Measurements from ENCODE around the gene HS3ST6. TPM values are rescaled to one million over a fixed set of nuclear protein-coding genes. Genes with fewer than 3 reads are reported as not detected.

Gene HS3ST6
- total RNA-seq, 1 experiment from 2014 or later, result not detected

DNA sequence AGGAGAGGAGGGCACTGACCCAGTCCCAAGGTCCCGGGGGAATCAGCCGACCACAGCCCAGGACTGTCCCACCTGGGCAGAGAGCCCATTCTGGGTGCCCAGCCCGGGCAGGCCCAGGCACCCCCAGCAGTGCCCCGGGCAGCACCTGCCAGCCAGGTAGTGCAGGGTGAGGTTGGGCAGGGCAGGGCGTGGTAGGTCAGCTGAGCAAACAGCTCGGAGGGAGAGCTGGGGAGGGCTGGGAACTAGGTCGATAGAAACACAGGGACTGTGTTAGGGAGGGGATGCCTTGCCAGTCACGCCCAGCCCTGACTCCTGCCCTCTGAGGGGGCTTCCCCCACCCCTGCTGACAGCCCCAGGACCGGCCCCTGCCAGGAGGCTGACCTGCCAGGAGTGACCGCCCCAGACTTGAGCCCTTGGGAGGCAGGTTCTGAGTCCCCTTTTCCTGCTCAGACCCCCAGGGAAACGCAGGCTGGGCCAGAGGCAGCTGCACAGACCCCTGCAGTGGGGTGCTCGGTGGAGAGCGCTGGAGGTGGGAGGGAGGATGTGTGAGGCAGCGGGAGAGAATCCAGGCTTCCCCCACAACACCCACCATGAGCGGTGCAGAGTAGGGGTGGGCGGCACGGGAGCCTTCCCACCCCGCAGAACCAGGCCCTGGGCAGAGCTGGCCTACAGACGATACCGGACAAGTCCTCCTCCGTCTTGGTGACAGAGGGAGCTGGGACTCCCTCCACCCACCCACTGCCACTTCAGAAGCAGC lies 4.7 kb downstream of the HS3ST6 start:
- Histone ChIP-seq H3K27me3 (ENCODE audit: low read length) (peaks cover 14% of the 10 kb centered on the region), H2AFZ (ENCODE audit: low read length) (no peak overlapping the region)
- intact Hi-C loops (cut with micrococcal nuclease), result no loop called here

DNA sequence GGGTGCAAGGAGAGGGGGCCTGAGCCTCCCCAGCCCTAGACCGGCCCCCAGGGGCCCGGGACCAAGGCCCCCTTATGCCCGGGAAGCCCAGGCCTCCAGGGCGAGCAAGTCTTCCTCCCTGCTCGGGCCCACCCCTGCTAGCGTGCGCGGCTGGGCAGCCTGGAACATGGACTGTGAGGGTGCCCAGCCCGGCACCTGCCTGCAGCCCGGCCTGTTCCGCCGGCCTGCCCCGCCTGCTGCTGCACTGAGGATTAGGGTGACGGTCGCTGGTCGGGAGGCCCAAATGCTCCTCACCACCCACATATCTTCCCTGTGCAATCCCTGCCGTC lies 6.0 kb downstream of the HS3ST6 start:
- H3K4me3 ChIP-seq (ENCODE audit: low read length), result no peak overlapping the region
- POLR2A ChIA-PET (ENCODE audit: unreplicated experiment), result no interaction called here
- no peaks in the 10 kb centered on the region for H3K9me2 ChIP-seq (replicated peaks; ENCODE audit: low read length)
- H3K9ac ChIP-seq (ENCODE audit: low read length), result no peak overlapping the region
- H3F3A ChIP-seq (ENCODE audit: low read length, unreplicated experiment), result no peaks in the 10 kb centered on the region
- H3K27me3 ChIP-seq (ENCODE audit: low read length), result peaks cover 6% of the 10 kb centered on the region
- H3K79me2 ChIP-seq (ENCODE audit: low read length), result no peaks in the 10 kb centered on the region
- no peak for ATAC-seq
- TF ChIP-seq EZH2 (IDR thresholded peaks at IDR 0.05; ENCODE audit: low read length, unreplicated experiment), result no peak
- TF ChIP-seq EZH2phosphoT487 (IDR thresholded peaks at IDR 0.05; ENCODE audit: borderline replicate concordance, low read length), result no peak
- TF ChIP-seq, protein P1, sequence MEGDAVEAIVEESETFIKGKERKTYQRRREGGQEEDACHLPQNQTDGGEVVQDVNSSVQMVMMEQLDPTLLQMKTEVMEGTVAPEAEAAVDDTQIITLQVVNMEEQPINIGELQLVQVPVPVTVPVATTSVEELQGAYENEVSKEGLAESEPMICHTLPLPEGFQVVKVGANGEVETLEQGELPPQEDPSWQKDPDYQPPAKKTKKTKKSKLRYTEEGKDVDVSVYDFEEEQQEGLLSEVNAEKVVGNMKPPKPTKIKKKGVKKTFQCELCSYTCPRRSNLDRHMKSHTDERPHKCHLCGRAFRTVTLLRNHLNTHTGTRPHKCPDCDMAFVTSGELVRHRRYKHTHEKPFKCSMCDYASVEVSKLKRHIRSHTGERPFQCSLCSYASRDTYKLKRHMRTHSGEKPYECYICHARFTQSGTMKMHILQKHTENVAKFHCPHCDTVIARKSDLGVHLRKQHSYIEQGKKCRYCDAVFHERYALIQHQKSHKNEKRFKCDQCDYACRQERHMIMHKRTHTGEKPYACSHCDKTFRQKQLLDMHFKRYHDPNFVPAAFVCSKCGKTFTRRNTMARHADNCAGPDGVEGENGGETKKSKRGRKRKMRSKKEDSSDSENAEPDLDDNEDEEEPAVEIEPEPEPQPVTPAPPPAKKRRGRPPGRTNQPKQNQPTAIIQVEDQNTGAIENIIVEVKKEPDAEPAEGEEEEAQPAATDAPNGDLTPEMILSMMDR (conservative IDR thresholded peaks at IDR 0.05; ENCODE audit: low read depth, low read length), result no peak
- intact Hi-C loops (cut with micrococcal nuclease), result no loop called here
- no peaks in the 10 kb centered on the region for H3K36me3 ChIP-seq (ENCODE audit: low read depth, low read length)
- H3K4me2 ChIP-seq (ENCODE audit: low read length), result no peak overlapping the region
- no peak for DNase-seq
- H4K20me1 ChIP-seq (ENCODE audit: low read length), result no peaks in the 10 kb centered on the region
- BruUV-seq (replicated peaks), result no TSS peak
- H2AFZ ChIP-seq (ENCODE audit: low read length), result no peak overlapping the region
- peaks cover 11% of the 10 kb centered on the region for H3K4me1 ChIP-seq (ENCODE audit: insufficient read depth, low read length)
- no peaks in the 10 kb centered on the region for H3K9me3 ChIP-seq (ENCODE audit: low read length)
- CTCF ChIA-PET, result no interaction called here
- H3K27ac ChIP-seq (ENCODE audit: low read length), result no peak overlapping the region

More for the DNA sequence above, 4.7 kb downstream of the HS3ST6 start:
- no TSS peak for BruUV-seq (replicated peaks)
- no peaks in the 10 kb centered on the region for H4K20me1 ChIP-seq (ENCODE audit: low read length)
- no peak for TF ChIP-seq EZH2phosphoT487 (IDR thresholded peaks at IDR 0.05; ENCODE audit: borderline replicate concordance, low read length)
- TF ChIP-seq EZH2 (IDR thresholded peaks at IDR 0.05; ENCODE audit: low read length, unreplicated experiment), result no peak
- TF ChIP-seq, protein P1 (conservative IDR thresholded peaks at IDR 0.05; ENCODE audit: low read depth, low read length), result no peak
- H3K36me3 ChIP-seq (ENCODE audit: low read depth, low read length), result no peaks in the 10 kb centered on the region
- no peaks in the 10 kb centered on the region for H3K9me2 ChIP-seq (replicated peaks; ENCODE audit: low read length)
- no peak overlapping the region for H3K9ac ChIP-seq (ENCODE audit: low read length)
- no peaks in the 10 kb centered on the region for H3K79me2 ChIP-seq (ENCODE audit: low read length)
- H3K4me2 ChIP-seq (ENCODE audit: low read length), result peak overlapping the region; percentile 53
- DNase-seq (peak; percentile 57), ATAC-seq (peak; percentile 90)
- no peak overlapping the region for H3K27ac ChIP-seq (ENCODE audit: low read length)
- no peak overlapping the region for H3K4me3 ChIP-seq (ENCODE audit: low read length)
- POLR2A ChIA-PET (ENCODE audit: unreplicated experiment), result interaction anchor here (0.6 kb wide), 1 partner anchor 13 kb away, joined by 3 read pairs; no protein-coding TSS in a partner anchor
- H3K9me3 ChIP-seq (ENCODE audit: low read length), result no peaks in the 10 kb centered on the region
- CTCF ChIA-PET, result no interaction called here
- H3K4me1 ChIP-seq (ENCODE audit: insufficient read depth, low read length), result peaks cover 11% of the 10 kb centered on the region
- no peaks in the 10 kb centered on the region for H3F3A ChIP-seq (ENCODE audit: low read length, unreplicated experiment)

DNA sequence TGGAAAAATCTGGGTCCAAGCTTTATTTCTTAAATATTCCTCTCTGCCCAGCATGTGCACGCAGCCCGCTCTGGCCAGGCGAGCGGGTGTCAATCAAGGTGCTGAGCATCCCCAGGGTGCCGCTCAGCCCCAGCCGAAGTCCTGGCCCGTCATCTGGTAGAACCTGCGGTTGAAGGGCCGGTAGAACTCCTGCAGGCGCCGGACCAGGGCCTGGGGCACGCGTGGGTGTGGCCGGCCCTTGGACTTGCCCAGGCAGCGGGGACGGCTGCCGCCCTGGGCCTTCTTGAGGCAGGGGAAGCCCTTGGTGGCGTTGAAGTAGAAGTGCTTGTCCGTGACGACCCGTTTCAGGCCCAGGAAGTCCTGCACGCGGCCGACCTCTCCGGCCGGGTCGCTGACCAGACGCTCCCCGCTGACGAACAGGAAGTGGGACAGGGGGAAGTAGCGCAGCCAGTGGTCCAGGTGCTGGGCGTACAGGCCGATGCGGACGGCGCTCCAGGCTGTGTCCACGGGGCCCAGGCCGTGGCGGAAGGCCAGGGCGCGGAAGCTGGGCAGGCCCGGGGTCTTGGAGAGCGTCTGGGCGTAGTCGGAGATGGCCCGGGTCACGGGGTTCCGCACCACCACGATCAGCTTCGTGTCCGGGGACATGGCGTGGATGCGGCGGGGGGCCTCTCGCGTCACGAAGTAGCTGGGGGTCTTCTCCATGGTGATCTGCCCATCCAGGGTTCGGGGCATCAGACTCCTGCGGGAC lies 6.6 kb downstream of the HS3ST6 start:
- POLR2A ChIA-PET (ENCODE audit: unreplicated experiment), result no interaction called here

More for the DNA sequence above, 6.6 kb downstream of the HS3ST6 start:
- CTCF ChIA-PET, result no interaction called here
- no peak for ATAC-seq
- BruUV-seq (replicated peaks), result no TSS peak
- no peak overlapping the region for H2AFZ ChIP-seq (ENCODE audit: low read length)
- H3K9me2 ChIP-seq (replicated peaks; ENCODE audit: low read length), result no peaks in the 10 kb centered on the region
- H3K9ac ChIP-seq (ENCODE audit: low read length), result no peak overlapping the region
- intact Hi-C loops (cut with micrococcal nuclease), result no loop called here
- no peaks in the 10 kb centered on the region for H3K36me3 ChIP-seq (ENCODE audit: low read depth, low read length)
- no peak for DNase-seq
- TF ChIP-seq EZH2phosphoT487 (IDR thresholded peaks at IDR 0.05; ENCODE audit: borderline replicate concordance, low read length) (no peak), EZH2 (IDR thresholded peaks at IDR 0.05; ENCODE audit: low read length, unreplicated experiment) (no peak)
- TF ChIP-seq, protein P1 (conservative IDR thresholded peaks at IDR 0.05; ENCODE audit: low read depth, low read length), result no peak
- peaks cover 11% of the 10 kb centered on the region for H3K4me1 ChIP-seq (ENCODE audit: insufficient read depth, low read length)
- no peaks in the 10 kb centered on the region for H4K20me1 ChIP-seq (ENCODE audit: low read length)
- no peaks in the 10 kb centered on the region for H3K79me2 ChIP-seq (ENCODE audit: low read length)
- H3K4me3 ChIP-seq (ENCODE audit: low read length), result no peak overlapping the region
- peaks cover under 1% of the 10 kb centered on the region; the same call in 1 of the 2 replicates for H3K27me3 ChIP-seq (ENCODE audit: low read length)
- no peak overlapping the region for H3K27ac ChIP-seq (ENCODE audit: low read length)
- H3F3A ChIP-seq (ENCODE audit: low read length, unreplicated experiment), result no peaks in the 10 kb centered on the region
- no peak overlapping the region for H3K4me2 ChIP-seq (ENCODE audit: low read length)
- no peaks in the 10 kb centered on the region for H3K9me3 ChIP-seq (ENCODE audit: low read length)
